Measurements from ENCODE around the gene MDP1.
A peak's percentile ranks its signal among the peaks of the same experiment; 100 is the strongest.

Gene MDP1

GRCh38 chr14:24215495-24216344 lies at the start of gene MDP1:
MDP1 (minus strand) TSS chr14:24216066; CDS start chr14:24215955, 111 bp downstream.
- DNase-seq (ENCODE audit: low read depth in 2 of 2), result peak; percentile 67 to 69

GRCh38 chr14:24264298-24264697 lies 48.4 kb upstream of the MDP1 start:
- no peak for DNase-seq (ENCODE audit: low read depth in 2 of 2)

GRCh38 chr14:24263848-24264247 lies 48.0 kb upstream of the MDP1 start:
- no peak for DNase-seq (ENCODE audit: low read depth in 2 of 2)

GRCh38 chr14:24262821-24263733 lies 47.2 kb upstream of the MDP1 start, which contains the start of gene TGM1:
TGM1 (minus strand) TSS chr14:24263177; CDS start chr14:24262352, 825 bp downstream.
- no peak for DNase-seq (ENCODE audit: low read depth in 2 of 2)

- DNase-seq (ENCODE audit: low read depth in 2 of 2), result no peak
Observed at GRCh38 chr14:24261969-24262327, 46.1 kb upstream of the MDP1 start.

GRCh38 chr14:24261256-24261968 lies 45.5 kb upstream of the MDP1 start:
- no peak for DNase-seq (ENCODE audit: low read depth in 2 of 2)

- DNase-seq (ENCODE audit: low read depth in 2 of 2), result no peak
Observed at GRCh38 chr14:24260780-24261157, 44.9 kb upstream of the MDP1 start.

GRCh38 chr14:24260026-24260779 lies 44.3 kb upstream of the MDP1 start:
- DNase-seq (ENCODE audit: low read depth in 2 of 2), result no peak

GRCh38 chr14:24259282-24260025 lies 43.6 kb upstream of the MDP1 start:
- no peak for DNase-seq (ENCODE audit: low read depth in 2 of 2)

- DNase-seq (ENCODE audit: low read depth in 2 of 2), result no peak
Observed at GRCh38 chr14:24258548-24259265, 42.8 kb upstream of the MDP1 start.

GRCh38 chr14:24258119-24258518 lies 42.3 kb upstream of the MDP1 start:
- no peak for DNase-seq (ENCODE audit: low read depth in 2 of 2)

- no peak for DNase-seq (ENCODE audit: low read depth in 2 of 2)
Observed at GRCh38 chr14:24256960-24257359, 41.1 kb upstream of the MDP1 start.

GRCh38 chr14:24255931-24256711 lies 40.3 kb upstream of the MDP1 start:
- no peak for DNase-seq (ENCODE audit: low read depth in 2 of 2)

GRCh38 chr14:24255438-24255837 lies 39.6 kb upstream of the MDP1 start:
- DNase-seq (ENCODE audit: low read depth in 2 of 2), result no peak

- no peak for DNase-seq (ENCODE audit: low read depth in 2 of 2)
Observed at GRCh38 chr14:24254630-24255392, 38.9 kb upstream of the MDP1 start.

GRCh38 chr14:24253936-24254335 lies 38.1 kb upstream of the MDP1 start:
- DNase-seq (ENCODE audit: low read depth in 2 of 2), result no peak

GRCh38 chr14:24252289-24253124 lies 36.6 kb upstream of the MDP1 start:
- DNase-seq (ENCODE audit: low read depth in 2 of 2), result no peak
